ENCODE data around the gene HHEX. TPM values are rescaled to one million over a fixed set of nuclear protein-coding genes. Genes with fewer than 3 reads are reported as not detected.

Gene HHEX
- total and polyA plus RNA-seq, 2 of the 8 experiments (the other 6 are each of a cell fraction or from before 2014, with no cell fraction given): 0.56 to 1.5 TPM

DNA sequence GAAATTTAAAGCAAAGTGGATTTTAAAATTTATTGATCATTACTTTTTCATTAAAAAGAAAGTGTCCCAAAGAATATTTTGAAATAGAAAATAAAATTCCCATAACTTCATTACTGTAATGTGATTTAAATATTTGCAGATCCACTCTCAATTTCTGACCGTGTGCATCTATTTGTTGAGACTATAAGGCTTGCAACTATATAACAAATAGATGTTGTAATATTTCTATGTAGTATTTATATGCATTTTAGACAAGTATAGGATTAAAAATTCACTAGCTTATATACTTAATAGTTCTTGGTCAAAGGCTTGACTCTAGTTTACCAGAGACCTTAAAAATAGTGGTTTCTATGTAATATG lies 3.8 kb downstream of the HHEX start (continued):
- TF ChIP-seq, protein P1, sequence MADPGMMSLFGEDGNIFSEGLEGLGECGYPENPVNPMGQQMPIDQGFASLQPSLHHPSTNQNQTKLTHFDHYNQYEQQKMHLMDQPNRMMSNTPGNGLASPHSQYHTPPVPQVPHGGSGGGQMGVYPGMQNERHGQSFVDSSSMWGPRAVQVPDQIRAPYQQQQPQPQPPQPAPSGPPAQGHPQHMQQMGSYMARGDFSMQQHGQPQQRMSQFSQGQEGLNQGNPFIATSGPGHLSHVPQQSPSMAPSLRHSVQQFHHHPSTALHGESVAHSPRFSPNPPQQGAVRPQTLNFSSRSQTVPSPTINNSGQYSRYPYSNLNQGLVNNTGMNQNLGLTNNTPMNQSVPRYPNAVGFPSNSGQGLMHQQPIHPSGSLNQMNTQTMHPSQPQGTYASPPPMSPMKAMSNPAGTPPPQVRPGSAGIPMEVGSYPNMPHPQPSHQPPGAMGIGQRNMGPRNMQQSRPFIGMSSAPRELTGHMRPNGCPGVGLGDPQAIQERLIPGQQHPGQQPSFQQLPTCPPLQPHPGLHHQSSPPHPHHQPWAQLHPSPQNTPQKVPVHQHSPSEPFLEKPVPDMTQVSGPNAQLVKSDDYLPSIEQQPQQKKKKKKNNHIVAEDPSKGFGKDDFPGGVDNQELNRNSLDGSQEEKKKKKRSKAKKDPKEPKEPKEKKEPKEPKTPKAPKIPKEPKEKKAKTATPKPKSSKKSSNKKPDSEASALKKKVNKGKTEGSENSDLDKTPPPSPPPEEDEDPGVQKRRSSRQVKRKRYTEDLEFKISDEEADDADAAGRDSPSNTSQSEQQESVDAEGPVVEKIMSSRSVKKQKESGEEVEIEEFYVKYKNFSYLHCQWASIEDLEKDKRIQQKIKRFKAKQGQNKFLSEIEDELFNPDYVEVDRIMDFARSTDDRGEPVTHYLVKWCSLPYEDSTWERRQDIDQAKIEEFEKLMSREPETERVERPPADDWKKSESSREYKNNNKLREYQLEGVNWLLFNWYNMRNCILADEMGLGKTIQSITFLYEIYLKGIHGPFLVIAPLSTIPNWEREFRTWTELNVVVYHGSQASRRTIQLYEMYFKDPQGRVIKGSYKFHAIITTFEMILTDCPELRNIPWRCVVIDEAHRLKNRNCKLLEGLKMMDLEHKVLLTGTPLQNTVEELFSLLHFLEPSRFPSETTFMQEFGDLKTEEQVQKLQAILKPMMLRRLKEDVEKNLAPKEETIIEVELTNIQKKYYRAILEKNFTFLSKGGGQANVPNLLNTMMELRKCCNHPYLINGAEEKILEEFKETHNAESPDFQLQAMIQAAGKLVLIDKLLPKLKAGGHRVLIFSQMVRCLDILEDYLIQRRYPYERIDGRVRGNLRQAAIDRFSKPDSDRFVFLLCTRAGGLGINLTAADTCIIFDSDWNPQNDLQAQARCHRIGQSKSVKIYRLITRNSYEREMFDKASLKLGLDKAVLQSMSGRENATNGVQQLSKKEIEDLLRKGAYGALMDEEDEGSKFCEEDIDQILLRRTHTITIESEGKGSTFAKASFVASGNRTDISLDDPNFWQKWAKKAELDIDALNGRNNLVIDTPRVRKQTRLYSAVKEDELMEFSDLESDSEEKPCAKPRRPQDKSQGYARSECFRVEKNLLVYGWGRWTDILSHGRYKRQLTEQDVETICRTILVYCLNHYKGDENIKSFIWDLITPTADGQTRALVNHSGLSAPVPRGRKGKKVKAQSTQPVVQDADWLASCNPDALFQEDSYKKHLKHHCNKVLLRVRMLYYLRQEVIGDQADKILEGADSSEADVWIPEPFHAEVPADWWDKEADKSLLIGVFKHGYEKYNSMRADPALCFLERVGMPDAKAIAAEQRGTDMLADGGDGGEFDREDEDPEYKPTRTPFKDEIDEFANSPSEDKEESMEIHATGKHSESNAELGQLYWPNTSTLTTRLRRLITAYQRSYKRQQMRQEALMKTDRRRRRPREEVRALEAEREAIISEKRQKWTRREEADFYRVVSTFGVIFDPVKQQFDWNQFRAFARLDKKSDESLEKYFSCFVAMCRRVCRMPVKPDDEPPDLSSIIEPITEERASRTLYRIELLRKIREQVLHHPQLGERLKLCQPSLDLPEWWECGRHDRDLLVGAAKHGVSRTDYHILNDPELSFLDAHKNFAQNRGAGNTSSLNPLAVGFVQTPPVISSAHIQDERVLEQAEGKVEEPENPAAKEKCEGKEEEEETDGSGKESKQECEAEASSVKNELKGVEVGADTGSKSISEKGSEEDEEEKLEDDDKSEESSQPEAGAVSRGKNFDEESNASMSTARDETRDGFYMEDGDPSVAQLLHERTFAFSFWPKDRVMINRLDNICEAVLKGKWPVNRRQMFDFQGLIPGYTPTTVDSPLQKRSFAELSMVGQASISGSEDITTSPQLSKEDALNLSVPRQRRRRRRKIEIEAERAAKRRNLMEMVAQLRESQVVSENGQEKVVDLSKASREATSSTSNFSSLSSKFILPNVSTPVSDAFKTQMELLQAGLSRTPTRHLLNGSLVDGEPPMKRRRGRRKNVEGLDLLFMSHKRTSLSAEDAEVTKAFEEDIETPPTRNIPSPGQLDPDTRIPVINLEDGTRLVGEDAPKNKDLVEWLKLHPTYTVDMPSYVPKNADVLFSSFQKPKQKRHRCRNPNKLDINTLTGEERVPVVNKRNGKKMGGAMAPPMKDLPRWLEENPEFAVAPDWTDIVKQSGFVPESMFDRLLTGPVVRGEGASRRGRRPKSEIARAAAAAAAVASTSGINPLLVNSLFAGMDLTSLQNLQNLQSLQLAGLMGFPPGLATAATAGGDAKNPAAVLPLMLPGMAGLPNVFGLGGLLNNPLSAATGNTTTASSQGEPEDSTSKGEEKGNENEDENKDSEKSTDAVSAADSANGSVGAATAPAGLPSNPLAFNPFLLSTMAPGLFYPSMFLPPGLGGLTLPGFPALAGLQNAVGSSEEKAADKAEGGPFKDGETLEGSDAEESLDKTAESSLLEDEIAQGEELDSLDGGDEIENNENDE (IDR thresholded peaks at IDR 0.05; ENCODE audit: insufficient replicate concordance, low read length): no peak
- TF ChIP-seq RNF2 (IDR thresholded peaks at IDR 0.05; ENCODE audit: borderline replicate concordance, low read depth, low read length, missing control alignments, poor library complexity, severe bottlenecking) (no peak), SIRT6 (IDR thresholded peaks at IDR 0.05; ENCODE audit: low read length) (no peak), TCF12 (IDR thresholded peaks at IDR 0.05; ENCODE audit: low read depth, low read length) (no peak), CBX5 (IDR thresholded peaks at IDR 0.05; ENCODE audit: low read depth, low read length) (no peak), EZH2 (IDR thresholded peaks at IDR 0.05; ENCODE audit: low read depth, low read length, severe bottlenecking) (no peak), CHD1 (IDR thresholded peaks at IDR 0.05; ENCODE audit: low read depth, low read length) (no peak), RFX5 (IDR thresholded peaks at IDR 0.05; ENCODE audit: borderline replicate concordance, low read depth, low read length) (no peak), SIX5 (IDR thresholded peaks at IDR 0.05; ENCODE audit: low read depth, low read length) (no peak), KDM1A (IDR thresholded peaks at IDR 0.05; ENCODE audit: borderline replicate concordance, low read length) (no peak), CHD2 (IDR thresholded peaks at IDR 0.05; ENCODE audit: low read length) (no peak)

Data from H1 (cell line).